ENCODE results near the gene CSK.

DNA sequence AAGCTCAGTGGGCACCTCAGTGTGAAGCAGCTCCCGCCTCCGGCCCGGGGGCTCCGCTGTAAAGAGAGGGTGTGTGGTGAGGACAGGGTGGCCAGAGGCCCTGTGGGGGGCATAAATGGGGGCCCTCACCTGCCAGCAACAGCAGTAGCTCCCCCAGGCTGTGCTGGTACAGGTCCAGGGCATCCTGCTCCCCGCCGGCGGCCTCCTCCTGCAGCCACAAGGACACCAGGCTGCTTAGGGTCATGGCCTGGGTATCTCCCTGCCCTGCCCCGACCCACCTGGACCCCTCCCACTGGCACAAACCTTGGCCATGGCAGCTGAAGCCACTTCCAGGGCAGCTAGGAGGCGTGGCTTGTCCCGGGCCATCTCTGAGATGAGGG lies 56.2 kb downstream of the CSK start:
- TF ChIP-seq, protein P1, sequence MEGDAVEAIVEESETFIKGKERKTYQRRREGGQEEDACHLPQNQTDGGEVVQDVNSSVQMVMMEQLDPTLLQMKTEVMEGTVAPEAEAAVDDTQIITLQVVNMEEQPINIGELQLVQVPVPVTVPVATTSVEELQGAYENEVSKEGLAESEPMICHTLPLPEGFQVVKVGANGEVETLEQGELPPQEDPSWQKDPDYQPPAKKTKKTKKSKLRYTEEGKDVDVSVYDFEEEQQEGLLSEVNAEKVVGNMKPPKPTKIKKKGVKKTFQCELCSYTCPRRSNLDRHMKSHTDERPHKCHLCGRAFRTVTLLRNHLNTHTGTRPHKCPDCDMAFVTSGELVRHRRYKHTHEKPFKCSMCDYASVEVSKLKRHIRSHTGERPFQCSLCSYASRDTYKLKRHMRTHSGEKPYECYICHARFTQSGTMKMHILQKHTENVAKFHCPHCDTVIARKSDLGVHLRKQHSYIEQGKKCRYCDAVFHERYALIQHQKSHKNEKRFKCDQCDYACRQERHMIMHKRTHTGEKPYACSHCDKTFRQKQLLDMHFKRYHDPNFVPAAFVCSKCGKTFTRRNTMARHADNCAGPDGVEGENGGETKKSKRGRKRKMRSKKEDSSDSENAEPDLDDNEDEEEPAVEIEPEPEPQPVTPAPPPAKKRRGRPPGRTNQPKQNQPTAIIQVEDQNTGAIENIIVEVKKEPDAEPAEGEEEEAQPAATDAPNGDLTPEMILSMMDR (IDR thresholded peaks at IDR 0.05) = no peak
- no peak for TF ChIP-seq POLR2A (IDR thresholded peaks at IDR 0.05)
